DMS153 treated with DMSO at 0.1 percent for 48 hours (cell line): ENCODE results near the gene TMC6.
A peak's percentile ranks its signal among the peaks of the same experiment; 100 is the strongest.
"Not testable (repeated sequence)": the region's sequence is repeated elsewhere in the genome, so short reads cannot be mapped to it uniquely, and the experiment has no call there.

Source experiments
- DNase-seq: peaks from one replicate; lab custom pipeline; 2025; ENCODE audit not compliant: unreplicated experiment; lab: John Stamatoyannopoulos, UW

The TMC6 gene, protein sequence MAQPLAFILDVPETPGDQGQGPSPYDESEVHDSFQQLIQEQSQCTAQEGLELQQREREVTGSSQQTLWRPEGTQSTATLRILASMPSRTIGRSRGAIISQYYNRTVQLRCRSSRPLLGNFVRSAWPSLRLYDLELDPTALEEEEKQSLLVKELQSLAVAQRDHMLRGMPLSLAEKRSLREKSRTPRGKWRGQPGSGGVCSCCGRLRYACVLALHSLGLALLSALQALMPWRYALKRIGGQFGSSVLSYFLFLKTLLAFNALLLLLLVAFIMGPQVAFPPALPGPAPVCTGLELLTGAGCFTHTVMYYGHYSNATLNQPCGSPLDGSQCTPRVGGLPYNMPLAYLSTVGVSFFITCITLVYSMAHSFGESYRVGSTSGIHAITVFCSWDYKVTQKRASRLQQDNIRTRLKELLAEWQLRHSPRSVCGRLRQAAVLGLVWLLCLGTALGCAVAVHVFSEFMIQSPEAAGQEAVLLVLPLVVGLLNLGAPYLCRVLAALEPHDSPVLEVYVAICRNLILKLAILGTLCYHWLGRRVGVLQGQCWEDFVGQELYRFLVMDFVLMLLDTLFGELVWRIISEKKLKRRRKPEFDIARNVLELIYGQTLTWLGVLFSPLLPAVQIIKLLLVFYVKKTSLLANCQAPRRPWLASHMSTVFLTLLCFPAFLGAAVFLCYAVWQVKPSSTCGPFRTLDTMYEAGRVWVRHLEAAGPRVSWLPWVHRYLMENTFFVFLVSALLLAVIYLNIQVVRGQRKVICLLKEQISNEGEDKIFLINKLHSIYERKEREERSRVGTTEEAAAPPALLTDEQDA

DNA sequence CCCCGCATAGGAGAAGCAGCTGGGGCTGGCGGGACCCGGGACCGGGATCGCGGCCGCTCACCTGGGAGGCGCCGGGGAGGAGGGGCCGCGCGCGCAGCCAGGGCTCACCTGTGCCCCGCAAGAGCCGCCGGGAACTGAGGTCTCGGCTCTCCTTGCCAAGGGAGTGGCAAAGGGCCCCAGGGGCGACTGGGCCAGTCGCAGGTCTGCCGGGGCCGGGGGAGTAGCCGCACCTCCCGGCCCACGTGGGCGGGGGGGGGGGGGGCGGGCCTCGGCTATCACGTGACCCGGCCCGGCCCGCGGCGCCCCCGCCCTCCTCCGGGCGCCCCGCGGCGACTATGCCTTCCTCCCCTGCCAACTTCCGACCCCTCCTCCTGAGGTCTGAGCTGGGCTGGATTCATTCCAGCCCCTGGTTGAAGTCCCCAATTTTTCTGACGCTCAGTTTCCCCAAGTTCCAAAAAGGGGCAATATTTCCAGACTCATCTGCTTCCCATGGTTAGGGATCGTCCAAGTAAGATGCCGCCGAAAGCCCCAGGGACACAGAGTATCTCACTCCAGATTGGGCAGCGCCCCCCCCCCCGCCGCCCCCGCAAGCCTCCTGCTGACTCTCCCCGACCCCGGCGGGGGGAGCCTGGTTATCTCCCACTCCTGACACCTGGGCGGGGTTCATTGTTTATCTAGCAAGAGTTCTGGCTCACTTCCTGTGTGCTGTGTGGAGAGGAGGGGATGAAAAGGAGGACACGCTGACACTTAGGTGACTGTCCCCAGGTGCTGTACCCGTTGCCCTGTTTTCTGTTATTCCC is at the start of gene TMC6:
Gene TMC6, minus strand, starts transcription at position 205 of the 800 bp plus-strand sequence. CDS start 1,923 bp downstream, outside the sequence.
- DNase-seq, result peak; percentile 58

DNA sequence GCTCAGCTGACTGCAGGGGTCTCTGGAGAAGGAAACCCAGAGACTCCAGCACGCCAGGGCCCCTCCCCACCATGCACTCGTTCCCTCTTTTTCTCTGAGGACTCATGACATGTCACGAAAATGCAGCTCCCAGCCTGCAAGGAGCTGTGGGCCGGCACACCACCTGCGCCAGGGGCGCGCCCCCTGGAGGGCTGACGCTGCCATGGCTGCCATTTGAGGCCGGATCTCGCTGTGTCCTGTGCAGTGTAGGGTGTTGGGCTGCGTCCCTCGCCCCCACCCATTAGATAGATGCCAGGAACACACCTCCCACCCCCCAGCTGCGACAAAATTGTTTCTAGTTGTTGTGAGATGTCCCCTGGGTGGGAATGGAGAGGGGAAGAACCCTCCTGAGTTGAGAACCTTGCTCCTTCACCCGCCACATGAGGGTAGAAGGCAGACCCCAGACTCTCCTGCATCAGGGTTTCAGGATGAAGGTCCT is 48.0 kb upstream of the TMC6 start:
- DNase-seq, result no peak

DNA sequence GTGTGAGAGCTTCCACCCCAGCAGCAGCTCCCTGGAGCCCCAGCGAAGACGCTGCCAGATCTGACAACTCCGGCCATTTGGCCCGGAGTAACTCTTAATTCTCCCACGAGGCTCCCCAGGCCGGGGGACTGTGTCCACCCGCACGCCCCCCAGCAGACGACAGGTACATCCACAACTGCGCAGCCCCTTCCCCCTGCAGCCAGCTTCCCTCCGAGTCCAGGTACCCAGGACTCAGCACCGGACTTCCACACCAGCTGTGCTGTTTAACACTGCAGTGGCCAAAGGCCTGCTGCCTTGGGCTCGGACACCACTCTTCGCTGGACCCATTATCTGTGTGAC is 47.1 kb upstream of the TMC6 start:
- DNase-seq, result no peak

DNA sequence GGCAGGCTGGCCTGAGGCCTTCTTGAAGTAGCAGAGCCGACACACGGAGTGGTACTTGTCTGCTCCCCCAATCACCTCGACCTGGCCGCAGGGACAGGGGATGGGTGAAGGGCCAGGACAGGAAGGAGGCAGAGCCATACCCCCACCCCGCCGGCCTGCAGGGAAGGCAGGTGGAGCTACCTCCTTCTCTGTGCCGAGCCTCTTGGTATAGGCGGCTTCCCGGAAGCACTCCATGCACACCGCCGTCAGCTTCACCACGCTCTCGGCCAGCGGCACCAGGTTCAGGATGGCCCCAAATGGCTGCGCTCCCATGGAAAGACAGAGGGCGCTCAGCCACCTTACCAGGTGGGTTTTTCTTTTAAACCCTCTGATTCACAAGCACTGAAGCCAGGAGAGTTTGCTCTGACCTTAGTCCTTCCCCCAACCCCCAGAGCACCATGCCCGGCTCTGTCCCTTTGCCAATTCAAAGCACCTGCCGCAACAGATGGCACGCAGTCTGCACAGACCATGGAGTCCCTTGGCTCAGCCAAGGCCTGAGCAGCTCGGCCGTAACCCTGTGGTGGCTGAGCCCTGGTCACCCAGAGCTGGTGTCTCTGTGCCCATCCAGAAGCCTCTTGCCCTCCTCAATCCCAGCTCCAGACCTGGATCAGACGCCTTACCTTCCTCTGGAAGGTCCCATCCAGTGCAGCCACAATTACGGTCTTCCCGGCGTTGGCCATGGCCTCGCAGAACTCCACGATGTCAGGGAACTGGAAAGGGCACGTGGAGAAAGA is 46.5 kb upstream of the TMC6 start:
- DNase-seq, result peak; percentile 56

DNA sequence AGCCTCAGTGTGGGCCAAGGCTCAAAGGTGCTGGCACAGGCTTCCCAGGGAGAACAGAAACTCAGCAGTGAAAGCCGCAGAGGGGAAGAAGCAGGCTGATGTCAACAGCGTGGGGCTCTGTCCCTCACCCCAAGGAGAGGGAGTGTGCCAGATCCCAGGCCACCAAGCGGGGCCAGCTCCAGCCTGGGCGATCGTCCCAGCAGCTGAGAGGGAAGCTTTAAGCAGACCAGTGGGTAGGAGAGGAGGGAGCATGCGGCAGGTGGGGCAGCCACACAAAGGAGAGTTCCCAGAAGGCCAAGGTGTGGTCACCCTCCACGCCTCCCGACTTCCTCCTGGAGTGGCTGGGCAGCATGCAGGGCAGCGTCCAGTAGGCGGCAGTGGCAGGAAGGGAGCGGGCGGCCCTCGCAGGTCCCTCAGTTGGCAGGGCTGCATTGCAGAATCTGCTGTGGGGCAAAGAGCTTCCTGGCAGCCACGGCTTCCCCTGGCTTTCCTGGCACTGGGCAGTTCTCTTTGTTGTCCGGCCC is 45.9 kb upstream of the TMC6 start:
- DNase-seq, result peak; percentile 45

DNA sequence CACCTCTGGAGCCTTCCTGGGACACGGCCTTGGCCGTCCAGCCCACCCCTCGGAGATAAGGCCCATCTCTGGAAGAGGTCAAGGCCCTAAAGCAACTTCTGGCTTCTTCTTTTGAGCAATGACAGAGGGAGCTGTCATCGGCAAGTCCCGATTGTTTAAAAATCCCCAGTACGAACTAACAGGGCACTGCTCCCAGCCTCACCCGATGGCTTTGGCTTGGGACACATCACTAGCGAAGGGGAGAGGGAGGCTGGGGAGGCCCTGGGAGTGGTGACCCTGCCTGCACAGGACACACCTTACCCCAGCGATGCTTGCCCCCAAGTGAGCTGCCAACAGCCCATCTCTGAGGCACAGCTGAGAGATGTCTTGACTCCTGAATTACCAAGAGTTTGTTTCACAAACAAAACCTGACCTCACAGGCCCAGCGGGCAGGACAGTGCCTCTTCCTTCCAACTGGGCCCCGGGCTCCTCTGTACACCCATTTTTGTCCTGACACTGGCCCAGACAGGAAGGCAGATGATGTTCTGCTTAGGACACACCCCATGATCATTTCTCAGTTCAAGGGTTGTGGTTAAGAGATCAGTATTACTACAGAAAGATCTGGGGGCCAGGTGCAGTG is 44.7 kb upstream of the TMC6 start:
- no peak for DNase-seq

DNA sequence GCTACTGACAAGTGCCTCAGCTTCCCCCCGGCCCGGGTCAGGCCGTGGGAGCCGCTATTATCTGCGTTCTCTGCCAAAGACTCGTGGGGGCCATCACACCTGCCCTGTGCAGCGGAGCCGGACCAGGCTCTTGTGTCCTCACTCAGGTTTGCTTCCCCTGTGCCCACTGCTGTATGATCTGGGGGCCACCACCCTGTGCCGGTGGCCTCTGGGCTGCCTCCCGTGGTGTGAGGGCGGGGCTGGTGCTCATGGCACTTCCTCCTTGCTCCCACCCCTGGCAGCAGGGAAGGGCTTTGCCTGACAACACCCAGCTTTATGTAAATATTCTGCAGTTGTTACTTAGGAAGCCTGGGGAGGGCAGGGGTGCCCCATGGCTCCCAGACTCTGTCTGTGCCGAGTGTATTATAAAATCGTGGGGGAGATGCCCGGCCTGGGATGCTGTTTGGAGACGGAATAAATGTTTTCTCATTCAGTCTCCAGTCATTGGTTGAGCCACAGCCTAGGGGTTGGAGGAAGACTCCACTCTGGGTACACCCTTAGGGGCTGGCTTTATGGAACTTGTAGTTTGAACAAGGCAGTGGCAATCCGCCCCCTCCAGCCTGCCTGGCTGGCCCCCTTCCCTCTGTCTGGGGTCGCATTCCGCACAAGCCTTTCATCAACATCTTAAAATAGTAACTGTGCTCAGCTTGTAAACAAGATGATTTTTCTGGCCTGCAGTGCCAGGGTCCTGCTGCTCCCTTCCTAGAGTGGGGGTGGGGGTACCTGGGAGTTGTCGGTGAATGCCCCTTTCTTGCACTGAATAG is 43.9 kb upstream of the TMC6 start:
- DNase-seq, result peak; percentile 25

DNA sequence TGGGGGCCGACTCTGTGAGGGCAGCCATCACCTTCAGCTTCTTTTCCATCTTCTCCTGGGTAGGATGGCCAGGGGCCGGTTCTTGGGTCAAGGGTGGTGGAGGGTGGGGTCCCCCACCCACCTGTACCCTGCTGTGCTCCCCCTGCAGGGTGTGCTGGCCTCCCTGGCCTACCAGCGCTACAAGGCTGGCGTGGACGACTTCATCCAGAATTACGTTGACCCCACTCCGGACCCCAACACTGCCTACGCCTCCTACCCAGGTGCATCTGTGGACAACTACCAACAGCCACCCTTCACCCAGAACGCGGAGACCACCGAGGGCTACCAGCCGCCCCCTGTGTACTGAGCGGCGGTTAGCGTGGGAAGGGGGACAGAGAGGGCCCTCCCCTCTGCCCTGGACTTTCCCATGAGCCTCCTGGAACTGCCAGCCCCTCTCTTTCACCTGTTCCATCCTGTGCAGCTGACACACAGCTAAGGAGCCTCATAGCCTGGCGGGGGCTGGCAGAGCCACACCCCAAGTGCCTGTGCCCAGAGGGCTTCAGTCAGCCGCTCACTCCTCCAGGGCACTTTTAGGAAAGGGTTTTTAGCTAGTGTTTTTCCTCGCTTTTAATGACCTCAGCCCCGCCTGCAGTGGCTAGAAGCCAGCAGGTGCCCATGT is 43.2 kb upstream of the TMC6 start:
- DNase-seq, result not testable (repeated sequence)

DNA sequence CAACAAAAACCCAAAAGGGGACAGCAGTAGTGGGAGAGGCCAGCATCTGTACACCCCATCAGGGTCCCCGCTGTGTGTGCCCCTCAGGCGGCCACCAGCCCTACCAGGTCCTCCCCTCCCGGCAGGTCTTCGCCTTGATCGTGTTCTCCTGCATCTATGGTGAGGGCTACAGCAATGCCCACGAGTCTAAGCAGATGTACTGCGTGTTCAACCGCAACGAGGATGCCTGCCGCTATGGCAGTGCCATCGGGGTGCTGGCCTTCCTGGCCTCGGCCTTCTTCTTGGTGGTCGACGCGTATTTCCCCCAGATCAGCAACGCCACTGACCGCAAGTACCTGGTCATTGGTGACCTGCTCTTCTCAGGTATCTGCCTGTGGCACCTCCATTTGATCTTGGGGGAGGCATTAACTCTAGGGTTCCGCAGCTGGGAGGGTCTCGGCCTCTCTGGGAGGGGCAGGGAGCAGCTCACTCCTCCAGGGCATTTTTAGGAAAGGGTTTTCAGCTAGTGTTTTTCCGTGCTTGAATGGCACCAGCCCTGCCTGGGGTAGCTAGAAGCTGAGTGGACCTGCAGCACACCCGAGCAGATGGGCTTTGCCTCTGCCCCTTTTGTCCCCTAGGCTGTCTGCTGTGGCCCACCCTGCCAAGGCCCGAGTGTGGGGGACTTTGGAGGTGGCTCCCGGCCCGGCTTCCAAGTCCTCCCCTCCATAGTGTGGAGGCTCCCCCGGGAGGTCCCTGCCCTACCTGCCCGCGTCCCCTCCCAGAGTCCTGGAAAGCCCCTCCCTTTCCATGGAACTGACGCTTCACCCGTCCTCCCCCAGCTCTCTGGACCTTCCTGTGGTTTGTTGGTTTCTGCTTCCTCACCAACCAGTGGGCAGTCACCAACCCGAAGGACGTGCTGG is 42.4 kb upstream of the TMC6 start:
- DNase-seq, result no peak

DNA sequence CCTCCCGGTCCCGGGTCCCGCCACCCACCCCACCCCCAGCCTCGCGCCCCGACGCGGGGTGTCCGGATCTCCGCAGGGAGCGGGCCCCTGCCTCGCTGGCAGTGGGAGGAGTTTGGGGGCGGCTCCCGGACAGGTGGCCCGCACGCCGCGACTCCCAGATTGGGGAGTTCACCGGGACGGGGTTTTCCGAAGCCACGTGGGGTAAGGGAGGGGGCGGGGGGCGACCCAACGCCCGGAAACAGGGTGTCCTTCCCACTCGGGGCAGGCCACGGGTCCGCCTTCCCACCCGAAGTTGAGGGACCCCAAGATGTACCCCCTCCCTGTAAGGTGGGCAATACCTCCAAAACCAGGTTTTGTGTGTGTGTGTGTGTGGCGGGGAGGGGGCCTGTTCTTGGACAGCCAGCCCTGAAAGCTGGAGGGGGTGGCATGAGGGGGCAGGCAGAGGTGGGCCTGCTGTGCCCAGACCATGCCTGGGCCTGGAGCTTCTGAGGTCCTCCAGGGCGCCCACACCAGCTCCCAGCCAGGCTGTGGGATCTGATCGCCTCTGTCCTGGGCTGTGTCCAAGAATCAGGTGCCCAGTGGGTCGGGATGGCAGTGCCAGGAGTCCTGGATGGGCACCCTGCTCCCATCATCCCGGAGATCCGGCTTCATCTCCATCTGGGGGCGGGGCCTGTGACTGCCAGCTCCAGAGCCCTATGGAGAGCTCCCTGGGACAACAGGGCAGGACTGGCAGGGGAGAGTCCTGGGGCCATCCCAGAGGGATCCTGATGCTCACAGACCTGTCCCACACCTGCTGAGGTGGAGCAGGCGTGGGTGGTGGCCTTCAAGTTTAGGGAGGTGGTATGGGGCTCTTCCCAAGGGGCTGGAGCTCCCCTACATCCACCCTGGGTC is 40.6 kb upstream of the TMC6 start:
- peak; percentile 40 for DNase-seq

DNA sequence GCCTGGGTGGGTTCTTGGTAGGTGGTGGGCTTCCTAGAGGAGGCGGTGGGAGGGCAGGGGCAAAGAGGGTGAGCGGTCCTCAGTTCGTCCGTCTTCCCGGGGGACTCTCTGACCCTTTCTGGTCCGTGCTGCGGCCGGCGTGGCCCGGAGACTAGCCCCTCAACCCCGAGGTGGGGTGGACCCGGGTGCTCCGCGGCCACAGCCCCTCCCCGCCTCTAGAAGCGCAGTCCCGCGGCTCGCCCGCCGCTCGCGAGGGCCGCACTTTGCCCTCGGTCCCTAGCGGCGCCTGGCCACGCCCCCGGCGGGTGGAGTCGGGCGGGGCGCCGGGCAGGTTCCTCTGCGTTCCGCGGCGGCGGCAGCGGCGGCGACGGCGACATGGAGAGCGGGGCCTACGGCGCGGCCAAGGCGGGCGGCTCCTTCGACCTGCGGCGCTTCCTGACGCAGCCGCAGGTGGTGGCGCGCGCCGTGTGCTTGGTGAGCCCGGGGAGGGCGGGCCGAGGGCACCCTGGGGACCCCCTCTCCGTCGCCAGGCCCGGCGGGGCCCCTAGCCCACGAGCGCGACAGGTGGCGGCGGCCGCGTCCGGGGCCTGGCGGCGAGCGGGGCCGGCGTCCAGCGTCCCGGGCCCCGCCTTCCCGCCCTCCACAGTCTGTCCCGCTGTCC is 39.8 kb upstream of the TMC6 start, which contains the start of gene SYNGR2:
Gene SYNGR2, plus strand, starts transcription at position 340 of the 661 bp plus-strand sequence. Its CDS starts 36 bp downstream, at position 376.
- peak; percentile 51 for DNase-seq

DNA sequence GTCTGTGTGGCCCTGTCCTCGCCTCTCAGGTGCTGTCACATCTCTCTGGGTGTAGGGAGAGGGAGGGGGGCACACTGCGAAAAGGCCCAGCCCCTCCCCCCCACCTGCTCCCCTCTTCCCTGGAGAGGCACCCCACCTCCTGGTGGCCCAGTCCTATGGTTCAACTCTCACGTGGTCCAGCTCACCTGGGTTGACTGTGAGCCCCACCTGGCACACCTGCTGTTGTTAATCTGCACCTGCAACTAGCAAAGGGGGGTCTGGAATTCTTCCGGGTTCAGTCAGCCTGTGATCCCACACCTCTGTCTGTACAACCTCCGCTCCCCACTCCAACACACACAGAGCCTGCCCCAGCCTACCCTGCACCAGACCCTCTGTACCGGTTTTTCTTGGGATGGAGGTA is 37.9 kb upstream of the TMC6 start:
- DNase-seq, result no peak

DNA sequence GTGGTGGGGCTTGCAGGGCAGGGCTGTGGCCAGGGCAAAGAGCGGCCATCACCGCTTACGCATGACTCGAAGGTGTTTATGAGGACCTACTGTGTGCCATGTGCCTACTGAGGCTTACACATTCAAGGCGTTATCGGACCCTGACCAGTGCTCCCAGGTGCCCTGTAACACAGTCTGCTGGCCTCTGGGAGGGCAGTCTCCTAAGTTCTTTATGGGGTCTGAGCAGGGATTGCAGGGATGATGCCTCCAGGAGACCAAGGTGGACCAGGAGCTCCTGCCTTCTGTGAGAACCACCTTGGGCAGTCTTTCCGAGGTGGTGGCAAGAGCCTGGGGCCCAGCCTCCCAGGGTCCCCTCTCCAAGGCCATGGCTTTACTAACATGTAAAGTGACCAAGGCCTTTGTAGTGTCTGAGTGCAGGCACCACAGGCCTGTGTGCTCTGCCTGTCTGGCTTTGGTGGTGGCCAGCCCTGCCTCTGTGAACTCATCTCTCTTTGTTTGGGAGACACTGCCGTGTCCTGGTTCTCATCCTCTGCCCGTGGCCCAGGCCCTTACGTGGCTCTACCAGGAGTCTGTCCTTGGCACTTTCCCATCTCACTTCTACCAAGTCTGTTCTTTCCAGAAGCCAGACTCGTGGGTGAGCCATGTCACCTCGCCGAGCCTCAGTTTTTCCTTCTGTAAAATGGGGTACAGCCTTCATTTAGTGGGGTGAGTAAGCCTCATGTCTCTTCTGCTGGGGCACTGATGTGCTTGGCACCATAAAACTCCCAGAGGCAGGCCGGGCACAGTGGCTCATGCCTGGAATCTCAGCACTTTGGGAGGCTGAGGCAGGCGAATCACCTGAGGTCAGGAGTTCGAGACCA is 36.4 kb upstream of the TMC6 start:
- no peak for DNase-seq

DNA sequence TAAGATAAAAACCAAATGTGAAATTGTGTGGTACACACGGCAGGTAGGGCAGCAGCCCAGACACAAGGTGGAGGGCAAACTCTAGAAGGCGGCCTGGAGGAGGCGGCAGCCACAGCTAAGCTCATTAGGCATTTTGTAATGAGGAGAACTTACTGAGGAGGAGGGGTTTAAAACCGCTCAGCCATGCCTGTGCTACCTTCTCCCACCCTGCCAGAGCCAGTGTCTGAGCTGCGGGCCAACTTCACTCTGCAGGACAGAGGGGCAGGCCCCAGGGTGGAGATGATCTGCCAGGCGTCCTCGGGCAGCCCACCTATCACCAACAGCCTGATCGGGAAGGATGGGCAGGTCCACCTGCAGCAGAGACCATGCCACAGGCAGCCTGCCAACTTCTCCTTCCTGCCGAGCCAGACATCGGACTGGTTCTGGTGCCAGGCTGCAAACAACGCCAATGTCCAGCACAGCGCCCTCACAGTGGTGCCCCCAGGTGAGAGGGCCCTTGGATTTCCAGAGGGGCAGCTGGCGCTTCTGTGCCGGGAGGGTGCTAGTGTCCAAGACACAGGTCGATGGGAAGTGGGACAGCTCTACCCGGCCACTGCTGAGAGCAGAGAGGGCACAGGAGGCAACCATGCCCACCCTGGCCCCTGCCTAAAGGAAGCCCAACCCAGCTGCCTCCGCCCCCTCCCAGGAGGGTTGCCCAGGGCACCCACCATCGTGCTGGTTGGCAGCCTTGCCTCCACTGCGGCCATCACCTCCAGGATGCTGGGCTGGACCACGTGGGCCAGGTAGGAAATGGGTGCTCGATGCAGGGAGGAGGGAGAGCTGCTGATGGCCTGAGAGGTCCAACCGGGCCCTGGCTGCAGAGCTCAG is 35.6 kb upstream of the TMC6 start:
- no peak for DNase-seq
